CD4-positive, alpha-beta T cell treated with Interleukin-4 for 1 hour (primary cell): ENCODE data around the gene TALDO1.
"Not testable (repeated sequence)": the region's sequence is repeated elsewhere in the genome, so short reads cannot be mapped to it uniquely, and the experiment has no call there.

Experiments
- DNase-seq, 2 donors: peaks; one replicate each; pipeline ENCODE4 v3.0.0-alpha.2; 2020 to 2022

Gene TALDO1

GRCh38 chr11:719214-720016 lies 27.8 kb upstream of the TALDO1 start:
- DNase-seq = no peak

GRCh38 chr11:720017-720641 lies 27.1 kb upstream of the TALDO1 start:
- DNase-seq = no peak

GRCh38 chr11:720642-721246 lies 26.5 kb upstream of the TALDO1 start:
- peak in 1 of 2 donors; percentile 42 for DNase-seq

- no peak for DNase-seq
These were observed 26.0 kb upstream of the TALDO1 start for GRCh38 chr11:721247-721740.

- peak; percentile 62 to 77 for DNase-seq
These were observed 25.4 kb upstream of the TALDO1 start for GRCh38 chr11:721741-722345.

- DNase-seq = no peak
These were observed 24.9 kb upstream of the TALDO1 start for GRCh38 chr11:722346-722811.

- peak; percentile 70 to 74 for DNase-seq
These were observed 24.0 kb upstream of the TALDO1 start for GRCh38 chr11:723120-723883.

- no peak for DNase-seq
These were observed 23.1 kb upstream of the TALDO1 start for GRCh38 chr11:724049-724777.

GRCh38 chr11:724778-725386 lies 22.4 kb upstream of the TALDO1 start:
- DNase-seq = no peak

GRCh38 chr11:725624-726202 lies 21.6 kb upstream of the TALDO1 start:
- DNase-seq = no peak

GRCh38 chr11:726278-727220 lies 20.7 kb upstream of the TALDO1 start:
- peak; percentile 42 to 47 for DNase-seq

- DNase-seq = no peak
These were observed 20.0 kb upstream of the TALDO1 start for GRCh38 chr11:727281-727701.

- peak; percentile 81 to 84 for DNase-seq
These were observed 19.2 kb upstream of the TALDO1 start for GRCh38 chr11:727859-728748.

- no peak for DNase-seq
These were observed 18.3 kb upstream of the TALDO1 start for GRCh38 chr11:728901-729491.

GRCh38 chr11:729492-730074 lies 17.7 kb upstream of the TALDO1 start:
- DNase-seq = no peak

- no peak for DNase-seq
These were observed 14.2 kb upstream of the TALDO1 start for GRCh38 chr11:733072-733471.

GRCh38 chr11:734541-734940 lies 12.7 kb upstream of the TALDO1 start:
- not testable (repeated sequence) for DNase-seq

- no peak for DNase-seq
These were observed 9.9 kb upstream of the TALDO1 start for GRCh38 chr11:737366-737765.
